SK-N-MC (cell line): ENCODE data around the gene APOBEC3C.
"Not testable (repeated sequence)": the region's sequence is repeated elsewhere in the genome, so short reads cannot be mapped to it uniquely, and the experiment has no call there.

Experiments
- EZH2 ChIP-seq: fragments of 200-600 bp; sonication (generic); IDR thresholded peaks from one replicate; pipeline ENCODE4 v1.6.1; 2017; ENCODE audit warnings: antibody characterized with exemption
- POLR2AphosphoS5 ChIP-seq: IDR thresholded peaks from 2 replicates; pipeline ENCODE4 v1.6.1; 2012; ENCODE audit warnings: mild to moderate bottlenecking, low read depth, low read length, borderline replicate concordance

DNA sequence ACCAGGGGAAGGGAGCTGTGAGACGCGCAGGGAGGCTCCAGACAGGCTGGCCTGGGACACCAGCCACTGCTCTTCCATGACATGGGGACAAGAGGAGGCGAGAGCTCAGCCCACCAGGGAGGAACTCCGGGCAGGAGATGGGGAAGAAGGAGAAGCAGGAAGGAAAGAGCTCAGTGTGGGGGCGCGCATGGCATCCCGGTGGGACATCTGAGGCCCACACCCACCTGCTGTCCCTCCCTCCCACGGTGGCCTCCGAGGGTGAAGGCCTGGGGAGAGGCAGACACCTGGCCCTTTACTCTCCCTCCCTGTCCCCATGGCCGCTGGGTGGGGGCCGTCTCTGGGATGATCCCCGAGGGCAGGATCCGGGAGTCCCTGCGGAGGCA, 26.1 kb downstream of the APOBEC3C start:
- not testable (repeated sequence) for TF ChIP-seq POLR2AphosphoS5, EZH2
